ENCODE measurements around the gene LRIG2.
A peak's percentile ranks its signal among the peaks of the same experiment; 100 is the strongest.
"Not testable (repeated sequence)": the region's sequence is repeated elsewhere in the genome, so short reads cannot be mapped to it uniquely, and the experiment has no call there.

LRIG2 gene

DNA sequence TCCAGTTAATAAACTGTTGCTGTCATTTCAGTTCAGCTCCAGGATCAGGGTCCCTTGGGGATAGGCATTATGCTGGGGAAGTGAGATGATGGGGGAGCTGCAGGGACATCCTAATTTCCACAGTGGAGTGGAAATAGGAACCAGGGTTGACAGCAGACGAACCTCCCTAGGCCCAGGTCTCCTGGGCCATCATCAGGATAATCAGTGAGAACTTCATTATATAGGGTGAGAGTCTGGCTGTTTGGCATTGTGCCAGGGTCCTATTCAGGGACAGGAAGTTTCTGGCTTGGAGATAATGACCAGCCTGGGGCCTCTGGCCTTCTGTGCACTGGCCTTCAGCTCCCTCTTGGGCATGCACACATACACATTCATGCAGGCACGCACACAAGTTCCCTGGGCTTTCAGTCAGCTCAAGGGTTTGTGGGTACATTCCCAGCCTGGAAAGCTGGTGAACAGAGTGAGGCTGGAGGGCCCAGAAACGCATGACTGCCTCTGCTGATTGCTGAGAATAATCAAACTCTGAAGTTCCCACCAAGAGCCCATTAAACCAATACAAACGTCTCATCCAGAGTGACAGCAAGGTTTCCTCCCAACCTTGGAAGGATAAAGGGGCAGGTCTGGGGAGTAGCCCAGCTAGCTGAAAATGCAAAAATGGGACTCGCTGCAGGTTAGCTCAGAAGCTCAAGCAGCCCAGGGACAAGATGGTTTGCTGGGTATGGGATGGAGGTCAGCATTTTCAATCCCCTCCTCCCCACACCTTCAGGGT is 13.9 kb upstream of the LRIG2 start:
- no peak for DNase-seq

DNA sequence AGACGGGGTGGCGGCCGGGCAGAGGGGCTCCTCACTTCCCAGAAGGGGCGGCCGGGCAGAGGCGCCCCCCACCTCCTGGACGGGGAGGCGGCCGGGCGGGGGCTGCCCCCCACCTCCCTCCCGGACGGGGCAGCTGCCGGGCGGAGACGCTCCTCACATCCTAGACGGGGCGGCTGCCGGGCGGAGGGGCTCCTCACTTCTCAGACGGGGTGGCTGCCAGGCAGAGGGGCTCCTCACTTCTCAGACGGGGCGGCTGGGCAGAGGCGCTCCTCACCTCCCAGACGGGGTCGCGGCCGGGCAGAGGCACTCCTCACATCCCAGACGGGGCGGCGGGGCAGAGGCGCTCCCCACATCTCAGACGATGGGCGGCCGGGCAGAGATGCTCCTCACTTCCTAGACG is 9.5 kb upstream of the LRIG2 start:
- not testable (repeated sequence) for DNase-seq

DNA sequence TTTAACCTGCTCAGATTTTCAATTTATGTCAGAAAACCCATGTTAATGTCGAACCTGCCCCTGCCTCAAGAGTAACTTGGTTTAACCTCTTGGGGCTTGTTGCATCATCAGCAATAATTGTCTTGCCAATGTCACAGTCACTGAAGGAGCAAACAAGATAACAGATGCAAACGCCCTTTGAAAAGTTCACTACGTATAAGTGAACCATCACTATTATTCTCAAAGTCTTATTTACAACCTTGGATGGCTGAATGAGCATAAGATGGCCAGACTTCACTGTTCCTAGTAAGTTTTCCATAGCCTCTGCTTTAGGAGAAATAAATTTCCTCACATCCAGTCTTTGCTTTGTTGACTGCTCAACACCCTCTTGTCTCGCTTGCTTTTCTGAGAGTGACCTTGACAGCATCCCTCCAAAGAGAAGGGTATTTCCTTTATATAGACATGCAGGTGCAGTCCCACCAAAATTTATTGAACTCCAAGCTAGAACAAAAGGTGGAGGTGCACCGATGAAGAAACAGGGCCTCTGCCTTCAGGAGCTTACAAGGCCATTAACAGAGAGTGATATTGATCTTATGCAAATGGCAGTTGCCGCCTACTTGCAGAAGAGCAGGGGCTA is 749 bp upstream of the LRIG2 start:
- no peak for DNase-seq

DNA sequence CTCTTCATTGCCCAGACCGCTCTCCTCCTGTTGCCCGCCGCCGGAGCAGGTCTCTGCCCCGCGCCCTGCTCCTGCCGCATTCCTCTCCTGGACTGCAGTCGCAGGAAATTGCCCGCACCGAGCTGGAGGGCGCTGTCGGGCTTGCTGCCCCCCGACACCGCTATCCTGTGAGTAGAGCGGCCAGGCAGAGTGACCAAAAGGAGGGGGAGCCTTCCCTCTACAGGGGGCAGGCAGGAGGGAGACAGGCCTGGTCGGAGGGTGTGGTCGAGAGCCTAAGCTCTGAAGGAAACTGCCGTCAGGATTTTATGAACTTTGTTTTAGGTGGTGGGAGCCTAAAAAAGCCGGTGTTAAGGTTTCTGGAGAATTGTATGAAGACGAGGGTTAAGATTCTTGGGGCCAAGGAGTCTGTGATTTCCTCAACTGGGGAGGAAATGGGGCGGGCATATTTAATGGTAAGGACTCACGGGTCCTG is 517 bp downstream of the LRIG2 start:
- DNase-seq: peak; percentile 30

DNA sequence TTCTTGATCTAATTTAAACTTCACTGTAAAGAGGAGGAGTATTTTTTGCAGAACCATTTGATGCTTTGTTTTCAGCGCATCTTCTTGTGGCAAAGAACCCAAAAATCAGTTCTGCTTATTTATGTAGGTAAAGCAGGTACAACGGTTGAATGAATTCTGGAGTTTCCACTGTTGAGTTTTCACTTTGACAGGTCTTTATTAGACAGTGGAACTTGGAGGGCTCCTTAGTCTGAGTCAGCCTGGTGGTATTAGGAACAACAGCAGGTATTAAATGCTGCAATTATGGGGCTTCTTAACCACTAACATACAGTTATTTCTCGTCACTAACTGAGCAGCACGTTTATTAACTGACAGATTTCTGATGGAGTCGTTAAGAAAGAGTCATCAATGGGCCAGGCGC is 1.2 kb downstream of the LRIG2 start:
- DNase-seq: no peak

DNA sequence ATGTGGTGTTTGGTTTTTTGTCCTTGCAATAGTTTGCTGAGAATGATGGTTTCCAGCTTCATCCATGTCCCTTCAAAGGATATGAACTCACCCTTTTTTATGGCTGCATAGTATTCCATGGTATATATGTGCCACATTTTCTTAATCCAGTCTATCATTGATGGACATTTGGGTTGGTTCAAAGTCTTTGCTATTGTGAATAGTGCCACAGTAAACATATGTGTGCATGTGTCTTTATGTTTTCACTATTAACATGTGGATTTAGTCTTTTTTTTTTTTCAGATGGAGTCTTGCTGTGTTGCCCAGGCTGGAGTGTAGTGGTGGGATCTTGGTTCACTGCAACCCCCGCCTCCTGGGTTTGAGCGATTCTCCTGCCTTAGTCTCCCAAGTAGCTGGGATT is 5.0 kb downstream of the LRIG2 start:
- DNase-seq: not testable (repeated sequence)

DNA sequence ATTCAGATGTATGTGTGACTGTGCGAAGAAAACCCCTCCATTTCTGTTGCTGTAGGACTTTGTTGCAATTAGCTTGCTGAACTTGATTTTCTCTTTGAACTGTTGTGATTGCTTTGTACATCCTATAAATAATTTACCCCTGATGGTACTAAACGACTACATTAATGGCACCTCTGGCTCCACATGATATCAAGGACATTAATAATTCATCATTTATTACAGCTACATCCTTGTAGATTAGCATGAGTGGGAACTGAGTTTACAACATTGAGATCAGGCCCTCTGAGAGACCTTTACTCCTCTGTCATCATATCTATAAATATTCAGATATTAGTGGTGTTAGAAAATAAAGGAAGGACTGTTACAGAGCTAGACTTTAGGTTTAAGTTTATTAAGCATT is 13.5 kb downstream of the LRIG2 start:
- no peak for DNase-seq

DNA sequence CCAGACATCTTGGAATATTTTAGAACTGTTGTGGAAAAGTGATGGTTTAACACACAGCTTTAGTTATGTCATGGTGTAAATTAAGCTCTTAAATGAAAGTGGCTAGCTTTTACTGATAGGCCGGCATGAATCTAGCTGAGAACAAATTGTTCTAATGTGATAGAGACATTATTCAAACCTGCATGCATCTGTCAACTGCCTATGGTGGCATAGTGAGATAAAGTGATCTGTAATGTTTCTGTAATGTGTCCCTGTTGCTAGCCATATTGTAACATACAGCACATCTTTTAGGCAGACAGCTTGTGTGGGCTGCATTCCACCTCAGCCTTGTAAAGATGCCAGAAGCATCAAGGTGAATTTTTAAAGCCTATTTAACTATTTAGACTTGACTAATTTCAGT is 16.0 kb downstream of the LRIG2 start:
- no peak for DNase-seq

DNA sequence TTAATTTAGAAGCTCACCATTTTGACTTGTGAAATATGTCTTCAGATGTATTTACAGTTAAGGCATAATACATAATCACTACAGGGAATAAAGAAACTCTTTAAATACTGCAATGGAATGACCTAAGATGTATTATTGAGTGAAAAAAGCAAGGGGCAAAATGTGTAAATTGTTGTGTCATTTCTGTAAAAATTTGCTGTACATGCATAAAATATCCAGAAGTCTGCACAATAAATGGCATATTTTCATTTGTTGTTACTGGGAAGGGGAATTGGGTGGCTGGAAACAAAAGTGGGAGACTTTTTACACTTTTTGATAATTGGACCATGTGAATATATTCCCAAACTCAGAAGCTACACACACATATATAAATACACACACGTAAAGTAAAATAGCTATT is 17.1 kb downstream of the LRIG2 start:
- no peak for DNase-seq

DNA sequence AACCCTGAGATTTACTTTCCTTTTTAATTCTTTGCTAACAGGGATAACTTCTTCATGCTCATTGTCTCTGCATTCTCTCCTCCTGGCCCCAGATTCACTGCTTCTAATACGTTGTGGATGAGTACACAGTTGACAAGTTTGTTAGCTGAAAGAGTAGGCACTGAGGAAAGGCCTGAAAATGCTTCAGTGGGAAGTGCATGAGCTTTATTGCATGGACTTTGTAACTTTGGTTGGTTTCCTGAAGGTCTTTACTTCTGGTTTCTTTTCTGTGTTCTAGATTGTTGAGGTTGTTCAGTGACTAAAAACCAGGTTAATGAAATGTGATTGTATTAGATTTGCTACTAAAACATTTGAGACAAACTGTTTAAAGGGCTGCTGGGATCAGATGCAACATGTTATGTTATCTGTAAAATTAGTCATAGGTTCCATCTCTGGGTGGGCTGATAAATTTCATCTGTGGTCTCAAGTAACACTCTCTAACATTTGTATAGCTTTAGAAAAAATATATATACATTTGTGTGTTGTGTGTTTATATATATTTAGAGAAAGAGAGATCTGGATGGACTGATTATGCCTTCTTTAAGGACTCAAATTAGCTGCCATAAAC is 19.1 kb downstream of the LRIG2 start:
- DNase-seq: no peak

DNA sequence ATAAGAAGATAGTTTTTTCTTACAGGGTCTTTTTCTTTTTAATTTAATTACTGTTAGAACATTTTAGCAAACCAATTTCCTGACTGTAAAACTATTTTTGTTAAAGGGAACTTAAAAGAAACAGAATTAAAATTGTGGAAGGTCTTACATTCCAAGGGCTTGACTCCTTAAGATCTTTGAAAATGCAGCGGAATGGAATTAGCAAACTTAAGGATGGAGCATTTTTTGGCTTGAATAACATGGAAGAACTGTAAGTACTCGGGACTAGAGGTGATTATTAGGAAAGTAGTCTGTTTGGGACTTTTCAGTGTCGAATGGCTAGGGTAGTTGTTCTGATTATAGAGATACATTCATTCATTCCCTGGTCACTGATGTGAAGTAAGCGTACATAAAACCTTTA is 21.5 kb downstream of the LRIG2 start:
- DNase-seq: no peak

DNA sequence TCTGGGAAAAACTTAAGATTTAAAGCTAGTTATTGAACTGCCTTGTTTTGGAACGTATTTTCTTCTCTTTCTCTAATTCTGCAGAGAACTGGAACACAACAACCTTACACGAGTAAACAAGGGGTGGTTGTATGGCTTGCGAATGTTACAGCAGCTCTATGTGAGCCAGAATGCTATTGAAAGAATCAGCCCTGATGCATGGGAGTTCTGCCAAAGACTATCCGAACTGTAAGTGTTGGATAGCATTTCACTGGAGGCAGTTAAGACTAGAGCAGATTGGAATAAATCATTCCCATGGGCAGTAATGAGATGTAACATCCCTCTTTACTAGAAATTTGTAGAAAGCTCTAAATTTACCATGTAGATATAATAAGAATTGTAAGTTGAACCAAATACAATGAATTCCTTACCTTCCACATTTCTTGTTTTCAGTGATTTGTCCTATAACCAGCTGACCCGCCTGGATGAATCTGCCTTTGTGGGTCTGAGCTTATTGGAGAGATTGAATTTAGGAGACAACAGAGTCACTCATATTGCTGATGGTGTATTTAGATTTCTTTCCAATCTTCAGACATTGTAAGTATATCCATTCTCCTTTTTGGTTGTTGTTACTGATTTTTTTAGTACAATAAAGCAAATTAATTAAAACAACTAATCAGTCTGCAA is 22.9 kb downstream of the LRIG2 start:
- no peak for DNase-seq

DNA sequence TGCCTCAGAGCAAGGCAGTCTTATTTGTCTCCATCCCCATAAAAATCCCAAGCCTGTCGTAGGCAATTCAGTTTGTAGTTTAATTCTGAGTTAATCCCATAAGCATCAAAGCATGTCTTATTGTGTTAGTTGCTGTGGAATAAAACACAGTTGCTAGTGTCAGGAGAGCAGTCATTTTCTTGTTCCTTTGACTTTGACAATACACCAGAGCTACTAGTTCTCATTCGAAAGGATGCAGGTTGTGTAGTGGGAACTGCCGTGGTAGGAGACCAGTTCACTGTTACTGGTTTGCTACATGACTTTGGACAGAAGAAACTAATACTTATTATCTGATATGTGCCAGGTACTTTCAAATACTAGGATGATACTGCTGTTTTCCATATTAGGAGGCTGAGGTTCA is 23.5 kb downstream of the LRIG2 start:
- no peak for DNase-seq

DNA sequence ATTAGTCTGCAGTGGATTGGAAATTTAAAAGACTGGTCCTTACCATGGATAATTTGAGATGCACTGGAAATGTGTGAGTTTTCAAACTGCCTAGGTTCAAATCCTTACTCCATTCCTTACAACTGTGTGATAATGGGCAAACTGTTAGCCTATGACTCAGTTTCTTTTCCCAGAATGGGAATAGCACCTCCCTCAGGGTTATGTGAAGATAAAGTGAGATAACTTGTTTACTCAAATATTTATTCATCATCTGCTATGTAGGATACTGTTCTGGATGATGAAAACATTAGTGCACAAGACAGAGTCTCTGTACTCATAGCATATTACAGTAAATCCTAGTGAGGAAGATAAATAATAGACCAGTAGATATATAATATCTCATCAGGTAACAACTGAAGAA is 28.6 kb downstream of the LRIG2 start:
- no peak for DNase-seq

DNA sequence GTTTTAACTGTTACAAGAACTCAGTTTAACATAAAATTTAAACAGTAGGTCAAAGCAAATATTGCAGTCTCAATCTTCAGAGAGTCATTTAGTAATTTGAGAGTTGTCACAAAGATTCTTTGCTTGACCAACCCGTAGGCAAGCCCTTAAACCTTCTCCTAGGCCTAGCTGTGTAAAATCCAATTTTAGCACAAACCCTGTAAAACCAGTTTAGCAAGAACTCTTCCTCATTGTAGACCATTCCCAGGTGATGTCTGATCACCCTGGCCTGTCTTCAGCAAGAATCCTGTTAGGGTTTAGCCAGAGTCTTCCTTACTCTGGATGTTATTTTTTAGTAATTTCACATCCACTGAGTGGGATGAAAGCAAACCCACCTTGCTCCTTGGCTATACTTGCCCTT is 30.1 kb downstream of the LRIG2 start:
- DNase-seq: peak; percentile 30

DNA sequence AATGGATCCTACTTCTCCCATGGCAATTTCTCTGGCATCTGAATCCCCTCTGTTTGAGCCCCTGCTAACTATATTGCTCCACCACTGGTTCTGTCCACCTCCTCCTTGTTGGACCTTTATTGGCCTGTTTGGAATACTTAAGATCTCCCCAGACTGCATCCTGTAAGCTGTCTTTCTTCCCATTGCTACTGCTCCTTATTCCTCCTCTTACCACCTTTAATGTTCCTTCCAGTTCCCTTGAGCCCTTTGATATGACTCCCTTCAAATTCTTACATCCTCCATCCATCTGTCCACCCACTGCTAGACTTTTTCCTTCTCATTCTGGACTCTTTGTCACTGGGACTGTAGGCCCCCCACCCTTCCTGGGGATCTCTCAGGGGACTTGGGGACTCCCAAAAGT is 31.0 kb downstream of the LRIG2 start:
- no peak for DNase-seq

DNA sequence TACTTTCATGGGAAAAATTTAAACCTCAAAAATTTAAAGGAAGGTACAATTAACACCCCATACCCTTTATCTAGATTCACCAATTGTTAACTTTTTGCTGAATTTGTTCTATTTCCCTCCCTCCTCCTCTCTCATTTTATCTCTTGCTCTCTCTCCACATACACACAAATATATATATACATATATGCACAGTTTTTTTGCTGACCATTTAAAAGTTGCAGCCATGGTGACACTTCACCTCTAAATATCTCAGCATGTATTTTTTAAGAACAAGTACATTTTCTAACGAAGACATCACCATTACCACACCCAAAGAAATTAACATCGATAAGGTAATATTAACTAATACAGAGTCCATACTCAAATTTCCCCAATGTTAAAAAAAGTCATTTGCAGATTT is 33.9 kb downstream of the LRIG2 start:
- DNase-seq: no peak

DNA sequence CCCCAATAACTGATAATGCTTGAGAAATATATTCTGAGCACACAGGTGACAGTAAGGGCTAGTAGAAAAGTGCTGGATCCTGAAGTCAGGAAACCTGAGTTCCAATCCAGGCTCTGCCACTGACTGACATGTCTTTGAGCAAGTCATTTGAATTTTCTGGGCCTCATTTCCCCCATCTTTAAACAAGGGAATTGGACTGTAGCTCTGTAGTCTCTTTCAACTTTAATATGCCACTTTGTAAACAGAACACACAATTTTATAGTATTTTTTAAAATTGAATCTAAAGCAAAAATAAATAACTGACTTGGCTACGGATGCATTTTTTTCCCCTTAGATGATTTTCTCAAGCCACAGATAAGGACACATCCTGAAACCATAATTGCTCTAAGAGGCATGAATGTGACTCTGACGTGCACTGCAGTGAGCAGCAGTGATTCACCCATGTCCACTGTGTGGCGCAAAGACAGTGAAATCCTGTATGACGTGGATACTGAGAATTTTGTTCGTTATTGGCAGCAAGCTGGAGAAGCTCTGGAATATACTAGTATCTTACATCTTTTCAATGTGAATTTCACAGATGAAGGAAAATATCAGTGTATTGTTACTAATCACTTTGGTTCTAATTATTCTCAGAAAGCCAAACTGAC is 37.0 kb downstream of the LRIG2 start:
- DNase-seq: no peak

DNA sequence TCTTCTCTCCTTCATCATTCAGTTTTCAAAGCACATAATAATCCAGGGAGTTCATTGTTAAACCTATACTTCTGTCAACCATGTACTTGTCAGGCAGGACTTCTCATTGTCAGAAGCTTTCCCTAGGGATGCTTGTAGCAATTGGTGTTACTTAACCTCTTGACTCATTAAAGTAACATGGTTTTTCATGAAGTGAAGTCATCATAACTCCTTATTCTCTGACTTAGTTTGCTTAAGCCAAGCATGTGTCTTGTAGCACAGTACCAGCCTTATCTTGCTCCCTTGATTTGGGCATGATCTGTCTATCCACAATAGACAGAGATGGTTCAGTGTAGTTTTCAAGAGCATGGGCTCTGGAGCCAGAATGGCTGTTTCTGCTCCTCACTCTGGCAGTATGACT is 45.3 kb downstream of the LRIG2 start:
- no peak for DNase-seq

DNA sequence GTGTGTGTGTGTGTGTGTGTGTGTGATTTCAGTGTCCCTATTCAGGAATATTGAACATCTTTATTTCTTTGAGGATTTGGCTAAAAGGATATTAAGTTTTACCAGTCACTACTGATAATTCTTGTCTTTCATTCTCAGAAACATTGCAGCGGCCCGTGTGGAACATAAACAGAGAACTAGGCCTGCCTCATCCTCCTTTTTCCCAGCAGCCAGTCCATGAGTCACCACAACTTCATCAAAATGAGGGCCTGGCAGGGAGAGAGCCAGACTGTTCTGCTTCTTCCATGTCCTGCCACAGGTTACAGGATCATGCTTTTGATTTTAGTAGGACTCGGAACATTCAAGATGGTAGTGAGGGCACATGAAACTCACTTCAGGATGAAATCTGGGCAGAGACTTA is 50.7 kb downstream of the LRIG2 start:
- DNase-seq: no peak

DNA sequence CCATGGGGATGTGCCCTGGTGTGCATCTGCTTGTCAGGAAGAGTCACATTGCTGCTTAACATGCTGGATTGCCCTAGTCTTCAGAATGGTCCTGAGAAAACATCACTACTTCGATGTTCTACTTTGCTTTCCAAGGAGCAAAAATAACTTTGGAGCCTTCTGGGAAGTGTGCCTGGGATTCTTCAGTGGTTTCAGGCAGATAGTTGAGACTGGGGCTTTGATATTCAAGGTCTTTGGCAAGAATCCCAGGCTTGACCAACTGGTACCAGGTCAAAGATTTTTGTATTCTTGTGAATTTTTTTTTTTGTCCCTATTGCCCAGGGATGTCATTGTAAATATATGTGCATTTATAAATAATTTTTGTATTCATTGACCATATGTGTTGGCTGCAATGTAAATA is 51.4 kb downstream of the LRIG2 start:
- no peak for DNase-seq

DNA sequence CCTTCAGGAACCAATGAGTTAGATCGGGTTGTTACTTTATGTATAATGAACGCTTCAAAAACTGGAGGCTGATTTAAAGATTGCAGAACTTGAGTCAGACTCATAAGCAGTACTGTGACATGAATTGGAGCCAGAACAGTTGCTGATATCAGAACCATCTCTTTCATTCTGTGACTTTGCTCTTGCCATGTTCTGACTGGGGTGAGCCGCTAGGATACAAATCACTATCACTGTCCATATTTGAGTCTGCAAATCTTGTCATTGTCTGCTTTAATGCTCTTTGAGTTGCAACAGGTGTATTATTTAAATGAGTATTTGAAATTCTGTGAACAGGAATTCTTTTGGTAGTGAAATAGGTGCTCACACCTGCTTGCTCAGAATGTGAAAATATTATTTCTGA is 52.5 kb downstream of the LRIG2 start:
- no peak for DNase-seq

DNA sequence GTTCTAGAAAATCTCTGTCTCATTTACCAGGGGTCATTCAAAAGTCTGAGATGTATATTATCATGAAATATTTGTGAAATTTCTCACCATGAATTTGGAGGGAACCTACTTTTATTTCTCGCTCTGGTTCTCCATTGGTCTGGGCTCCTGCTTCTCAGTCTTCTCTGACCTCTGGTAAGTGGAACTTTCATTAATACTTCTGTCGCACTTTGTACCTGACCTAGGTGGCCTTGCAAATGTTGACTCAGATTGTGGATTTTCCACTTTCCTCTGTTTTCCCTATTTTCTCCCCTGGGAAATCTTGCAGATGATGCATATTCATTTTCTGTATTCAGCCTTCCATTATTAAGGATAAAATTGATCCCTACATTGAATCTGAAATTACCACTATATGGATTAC is 53.2 kb downstream of the LRIG2 start:
- no peak for DNase-seq
